ENCODE data around the gene MACROH2A2.

MACROH2A2 gene

GRCh38 chr10:70130878-70131559 is 78.4 kb downstream of the MACROH2A2 start:
- peak; percentile 19 for DNase-seq (ENCODE audit: low read depth, low spot score)

- DNase-seq (ENCODE audit: low read depth, low spot score): no peak
Observed at GRCh38 chr10:70131560-70131937, 78.9 kb downstream of the MACROH2A2 start.

GRCh38 chr10:70132098-70133029 is 79.7 kb downstream of the MACROH2A2 start, which contains the start of gene AIFM2:
AIFM2 (minus strand) TSS chr10:70132825; CDS start chr10:70124084, 8,741 bp downstream.
- DNase-seq (ENCODE audit: low read depth, low spot score): peak; percentile 82

- no peak for DNase-seq (ENCODE audit: low read depth, low spot score)
Observed at GRCh38 chr10:70135046-70135445, 82.4 kb downstream of the MACROH2A2 start.

- no peak for DNase-seq (ENCODE audit: low read depth, low spot score)
Observed at GRCh38 chr10:70135684-70136083, 83.0 kb downstream of the MACROH2A2 start.

GRCh38 chr10:70137135-70137534 is 84.5 kb downstream of the MACROH2A2 start:
- no peak for DNase-seq (ENCODE audit: low read depth, low spot score)

GRCh38 chr10:70137927-70138883 is 85.6 kb downstream of the MACROH2A2 start:
- DNase-seq (ENCODE audit: low read depth, low spot score): no peak

- DNase-seq (ENCODE audit: low read depth, low spot score): no peak
Observed at GRCh38 chr10:70139151-70139996, 86.7 kb downstream of the MACROH2A2 start.

GRCh38 chr10:70139997-70140250 is 87.3 kb downstream of the MACROH2A2 start:
- no peak for DNase-seq (ENCODE audit: low read depth, low spot score)

- DNase-seq (ENCODE audit: low read depth, low spot score): no peak
Observed at GRCh38 chr10:70140297-70140696, 87.7 kb downstream of the MACROH2A2 start.

GRCh38 chr10:70142555-70142954 is 89.9 kb downstream of the MACROH2A2 start:
- DNase-seq (ENCODE audit: low read depth, low spot score): no peak

GRCh38 chr10:70144372-70145110 is 91.9 kb downstream of the MACROH2A2 start:
- DNase-seq (ENCODE audit: low read depth, low spot score): no peak

GRCh38 chr10:70145166-70145665 is 92.6 kb downstream of the MACROH2A2 start:
- no peak for DNase-seq (ENCODE audit: low read depth, low spot score)

GRCh38 chr10:70145666-70146488 is 93.2 kb downstream of the MACROH2A2 start:
- peak; percentile 85 for DNase-seq (ENCODE audit: low read depth, low spot score)

GRCh38 chr10:70146489-70147258 is 94.0 kb downstream of the MACROH2A2 start, which contains the start of gene TYSND1:
TYSND1 (minus strand) TSS chr10:70146700; CDS start chr10:70146586, 114 bp downstream.
- DNase-seq (ENCODE audit: low read depth, low spot score): peak; percentile 99

- DNase-seq (ENCODE audit: low read depth, low spot score): no peak
Observed at GRCh38 chr10:70147259-70147625, 94.6 kb downstream of the MACROH2A2 start.

GRCh38 chr10:70148516-70148915 is 95.9 kb downstream of the MACROH2A2 start:
- no peak for DNase-seq (ENCODE audit: low read depth, low spot score)

- DNase-seq (ENCODE audit: low read depth, low spot score): no peak
Observed at GRCh38 chr10:70155255-70155838, 102.7 kb downstream of the MACROH2A2 start.

Data from astrocyte of the hippocampus (primary cell).